ENCODE results near the gene PTCH2. TPM values are rescaled to one million over a fixed set of nuclear protein-coding genes. Genes with fewer than 3 reads are reported as not detected.
"Not testable (repeated sequence)": the region's sequence is repeated elsewhere in the genome, so short reads cannot be mapped to it uniquely, and the experiment has no call there.

The PTCH2 gene
- total RNA-seq, 1 experiment from 2014 or later, result 0.48 TPM

- POLR2A ChIA-PET, result no interaction called here
- TF ChIP-seq, protein P1, sequence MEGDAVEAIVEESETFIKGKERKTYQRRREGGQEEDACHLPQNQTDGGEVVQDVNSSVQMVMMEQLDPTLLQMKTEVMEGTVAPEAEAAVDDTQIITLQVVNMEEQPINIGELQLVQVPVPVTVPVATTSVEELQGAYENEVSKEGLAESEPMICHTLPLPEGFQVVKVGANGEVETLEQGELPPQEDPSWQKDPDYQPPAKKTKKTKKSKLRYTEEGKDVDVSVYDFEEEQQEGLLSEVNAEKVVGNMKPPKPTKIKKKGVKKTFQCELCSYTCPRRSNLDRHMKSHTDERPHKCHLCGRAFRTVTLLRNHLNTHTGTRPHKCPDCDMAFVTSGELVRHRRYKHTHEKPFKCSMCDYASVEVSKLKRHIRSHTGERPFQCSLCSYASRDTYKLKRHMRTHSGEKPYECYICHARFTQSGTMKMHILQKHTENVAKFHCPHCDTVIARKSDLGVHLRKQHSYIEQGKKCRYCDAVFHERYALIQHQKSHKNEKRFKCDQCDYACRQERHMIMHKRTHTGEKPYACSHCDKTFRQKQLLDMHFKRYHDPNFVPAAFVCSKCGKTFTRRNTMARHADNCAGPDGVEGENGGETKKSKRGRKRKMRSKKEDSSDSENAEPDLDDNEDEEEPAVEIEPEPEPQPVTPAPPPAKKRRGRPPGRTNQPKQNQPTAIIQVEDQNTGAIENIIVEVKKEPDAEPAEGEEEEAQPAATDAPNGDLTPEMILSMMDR (IDR thresholded peaks at IDR 0.05; ENCODE audit: insufficient read depth in 1 of 2, low read depth in 1 of 2, low read length in 1 of 2, severe bottlenecking in 1 of 2, unreplicated experiment in 1 of 2), result no peak
Measured at GRCh38 chr1:44817307-44817706, 25.7 kb downstream of the PTCH2 start.

DNA sequence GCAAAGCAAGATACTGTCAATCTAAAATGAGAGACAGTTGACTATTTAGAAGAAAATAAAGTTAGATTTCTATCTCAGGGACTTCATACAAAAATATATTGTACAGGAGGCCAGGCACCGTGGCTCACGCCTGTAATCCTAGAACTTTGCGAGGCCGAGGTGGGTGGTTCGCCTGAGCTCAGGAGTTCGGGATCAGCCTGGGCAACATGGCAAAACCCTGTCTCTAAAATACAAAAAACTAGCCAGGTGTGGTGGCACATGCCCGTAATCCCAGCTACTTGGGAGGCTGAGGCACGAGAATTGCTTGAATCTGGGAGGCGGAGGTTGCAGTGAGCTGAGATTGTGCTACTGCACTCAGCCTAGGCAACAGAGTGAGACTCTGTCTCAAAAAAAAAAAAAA, 27.1 kb downstream of the PTCH2 start:
- peaks cover 19% of the 10 kb centered on the region for H3K36me3 Mint-ChIP-seq (ENCODE audit: insufficient read depth, unreplicated experiment)
- H3K27ac Mint-ChIP-seq (ENCODE audit: unreplicated experiment); BruUV-seq (replicated peaks); H3K27me3 Mint-ChIP-seq (ENCODE audit: insufficient read depth, unreplicated experiment); H3K4me3 Mint-ChIP-seq (ENCODE audit: unreplicated experiment); H3K36me3 ChIP-seq (ENCODE audit: control insufficient read depth, insufficient read depth, low read length); H3K9me3 Mint-ChIP-seq (ENCODE audit: unreplicated experiment); H3K4me3 ChIP-seq (ENCODE audit: low read depth, low read length); CTCF ChIA-PET; H3K9me3 ChIP-seq; H3K27me3 ChIP-seq (replicated peaks; ENCODE audit: control insufficient read depth, insufficient read depth, low read length); DNase-seq: not testable (repeated sequence)
- peaks cover 14% of the 10 kb centered on the region for H3K4me1 ChIP-seq
- intact Hi-C loops (cut with micrococcal nuclease; ENCODE audit: unreplicated experiment), result loop anchor here (2.0 kb wide), 1 partner anchor 17 kb away; no protein-coding TSS in a partner anchor
- peaks cover 16% of the 10 kb centered on the region for H3K4me1 Mint-ChIP-seq (ENCODE audit: low read depth, unreplicated experiment)
- POLR2A ChIA-PET, result interaction anchor here (1.6 kb wide), 1 partner anchor 16 kb away, joined by 3 read pairs; the partner anchor contains the start of gene PLK3

More at GRCh38 chr1:44817307-44817706, 25.7 kb downstream of the PTCH2 start:
- Histone ChIP-seq H3K36me3 (ENCODE audit: control insufficient read depth, insufficient read depth, low read length) (no peaks in the 10 kb centered on the region), H3K9me3 (no peaks in the 10 kb centered on the region), H3K4me1 (peaks cover 14% of the 10 kb centered on the region), H3K4me3 (ENCODE audit: low read depth, low read length) (no peak overlapping the region), H3K27me3 (replicated peaks; ENCODE audit: control insufficient read depth, insufficient read depth, low read length) (no peaks in the 10 kb centered on the region)
- H3K4me3 Mint-ChIP-seq (ENCODE audit: unreplicated experiment), result peak overlapping the region; percentile 80
- no peaks in the 10 kb centered on the region for H3K9me3 Mint-ChIP-seq (ENCODE audit: unreplicated experiment)
- no peak for DNase-seq
- no peak overlapping the region for H3K27ac Mint-ChIP-seq (ENCODE audit: unreplicated experiment)
- intact Hi-C loops (cut with micrococcal nuclease; ENCODE audit: unreplicated experiment), result no loop called here
- peaks cover 9% of the 10 kb centered on the region for H3K4me1 Mint-ChIP-seq (ENCODE audit: low read depth, unreplicated experiment)
- no peaks in the 10 kb centered on the region for H3K27me3 Mint-ChIP-seq (ENCODE audit: insufficient read depth, unreplicated experiment)
- CTCF ChIA-PET, result interaction anchor here (0.8 kb wide), 1 partner anchor 86 kb away, joined by 4 read pairs; the partner anchor contains the start of gene RNU5D-1
- BruUV-seq (replicated peaks), result no TSS peak
- peaks cover 19% of the 10 kb centered on the region for H3K36me3 Mint-ChIP-seq (ENCODE audit: insufficient read depth, unreplicated experiment)

DNA sequence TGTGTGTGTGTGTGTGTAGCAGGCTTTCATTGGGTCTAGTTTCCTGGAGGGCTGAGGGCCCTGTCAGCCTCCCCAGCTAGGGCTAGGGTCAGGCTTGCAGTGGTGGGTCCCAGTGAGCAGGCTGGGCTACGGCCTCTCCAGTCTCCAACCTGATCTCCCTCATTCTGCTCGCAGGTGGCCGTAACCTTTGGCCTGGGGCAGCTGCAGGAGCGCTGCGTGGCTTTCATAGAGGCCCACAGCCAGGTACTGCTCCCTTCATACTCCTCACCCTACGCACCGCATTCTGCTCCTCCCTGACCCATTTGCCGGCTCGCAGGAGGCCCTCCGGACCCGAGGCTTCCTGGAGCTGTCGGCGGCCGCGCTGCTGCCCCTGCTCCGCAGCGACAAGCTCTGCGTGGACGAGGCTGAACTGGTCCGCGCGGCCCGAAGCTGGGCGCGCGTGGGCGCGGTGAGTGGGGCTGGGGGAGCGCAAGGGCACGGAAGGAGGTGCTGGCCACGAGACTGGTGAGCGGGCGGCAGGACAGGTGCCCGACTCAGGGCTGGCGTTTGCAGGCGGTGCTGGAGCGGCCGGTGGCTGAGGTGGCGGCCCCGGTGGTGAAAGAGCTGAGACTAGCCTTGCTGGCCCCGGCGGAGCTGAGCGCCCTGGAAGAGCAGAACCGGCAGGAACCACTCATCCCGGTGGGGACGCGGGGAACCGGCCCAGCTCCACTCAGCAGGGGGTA, 30.1 kb downstream of the PTCH2 start:
- H3K36me3 ChIP-seq (ENCODE audit: control insufficient read depth, insufficient read depth, low read length), result no peaks in the 10 kb centered on the region
- ChIA-PET POLR2A (interaction anchor here (0.5 to 1.6 kb wide), 6 partner anchors 13 to 181 kb away, joined by 3 to 20 read pairs (median 4); partner anchors contain the start of genes EIF2B3, PLK3 and RPS8), CTCF (interaction anchor here (0.6 kb wide), 1 partner anchor 13 kb away, joined by 3 read pairs; the partner anchor contains the start of gene PLK3)
- no peaks in the 10 kb centered on the region for H3K9me3 ChIP-seq
- no peaks in the 10 kb centered on the region for H3K27me3 ChIP-seq (replicated peaks; ENCODE audit: control insufficient read depth, insufficient read depth, low read length)
- intact Hi-C loops (cut with micrococcal nuclease; ENCODE audit: unreplicated experiment), result no loop called here
- H3K27me3 Mint-ChIP-seq (ENCODE audit: insufficient read depth, unreplicated experiment), result no peaks in the 10 kb centered on the region
- H3K36me3 Mint-ChIP-seq (ENCODE audit: insufficient read depth, unreplicated experiment), result no peaks in the 10 kb centered on the region
- H3K27ac Mint-ChIP-seq (ENCODE audit: unreplicated experiment), result peak overlapping the region; percentile 9
- H3K4me3 Mint-ChIP-seq (ENCODE audit: unreplicated experiment), result peak overlapping the region; percentile 74
- H3K9me3 Mint-ChIP-seq (ENCODE audit: unreplicated experiment), result no peaks in the 10 kb centered on the region
- TF ChIP-seq, protein P1 (IDR thresholded peaks at IDR 0.05; ENCODE audit: insufficient read depth in 1 of 2, low read depth in 1 of 2, low read length in 1 of 2, severe bottlenecking in 1 of 2, unreplicated experiment in 1 of 2), result no peak
- peaks cover 17% of the 10 kb centered on the region for H3K4me1 Mint-ChIP-seq (ENCODE audit: low read depth, unreplicated experiment)
- BruUV-seq (replicated peaks), result no TSS peak
- DNase-seq, result no peak
- peak overlapping the region; percentile 57 for H3K4me3 ChIP-seq (ENCODE audit: low read depth, low read length)
- H3K4me1 ChIP-seq, result peaks cover 32% of the 10 kb centered on the region

Data from Caco-2 (cell line).